ENCODE results near the gene SLC26A6.
A peak's percentile ranks its signal among the peaks of the same experiment; 100 is the strongest.

Gene SLC26A6

GRCh38 chr3:48634661-48635221 is 520 bp downstream of the SLC26A6 start:
- peak overlapping the region; percentile 37 for H3K27ac ChIP-seq
- no peak for DNase-seq (ENCODE audit: low read depth, low spot score)

GRCh38 chr3:48633743-48634142 is 1.5 kb downstream of the SLC26A6 start:
- DNase-seq (ENCODE audit: low read depth, low spot score): no peak
- H3K27ac ChIP-seq: no peak overlapping the region

- no peak overlapping the region for H3K27ac ChIP-seq
- DNase-seq (ENCODE audit: low read depth, low spot score): no peak
These were observed 2.0 kb downstream of the SLC26A6 start for GRCh38 chr3:48633256-48633655.

GRCh38 chr3:48631516-48632448 is 3.5 kb downstream of the SLC26A6 start:
- no peak overlapping the region for H3K27ac ChIP-seq
- no peak for DNase-seq (ENCODE audit: low read depth, low spot score)

- no peak for DNase-seq (ENCODE audit: low read depth, low spot score)
- H3K27ac ChIP-seq: no peak overlapping the region
These were observed 4.4 kb downstream of the SLC26A6 start for GRCh38 chr3:48630833-48631232.

- H3K27ac ChIP-seq: no peak overlapping the region
- DNase-seq (ENCODE audit: low read depth, low spot score): no peak
These were observed 4.9 kb downstream of the SLC26A6 start for GRCh38 chr3:48630407-48630806.

GRCh38 chr3:48629894-48630293 is 5.4 kb downstream of the SLC26A6 start:
- DNase-seq (ENCODE audit: low read depth, low spot score): no peak
- no peak overlapping the region for H3K27ac ChIP-seq

GRCh38 chr3:48628277-48629017 is 6.8 kb downstream of the SLC26A6 start:
- H3K27ac ChIP-seq: no peak overlapping the region
- no peak for DNase-seq (ENCODE audit: low read depth, low spot score)

GRCh38 chr3:48625600-48625999 is 9.7 kb downstream of the SLC26A6 start:
- H3K27ac ChIP-seq: no peak overlapping the region
- DNase-seq (ENCODE audit: low read depth, low spot score): no peak

- no peak for DNase-seq (ENCODE audit: low read depth, low spot score)
These were observed 10.5 kb downstream of the SLC26A6 start for GRCh38 chr3:48624767-48625166.

GRCh38 chr3:48623851-48624547 is 11.3 kb downstream of the SLC26A6 start:
- no peak overlapping the region for H3K27ac ChIP-seq
- no peak for DNase-seq (ENCODE audit: low read depth, low spot score)

More at GRCh38 chr3:48624767-48625166, 10.5 kb downstream of the SLC26A6 start:
- H3K27ac ChIP-seq: no peak overlapping the region

- no peak for DNase-seq (ENCODE audit: low read depth, low spot score)
- no peak within 1 kb of the TSS for H3K27ac ChIP-seq
These were observed 13.8 kb downstream of the SLC26A6 start, which contains the start of gene TMEM89 for GRCh38 chr3:48621461-48621869. Gene TMEM89, minus strand, starts transcription at chr3:48621769. Its CDS starts 13 bp downstream, at chr3:48621756.

- no peak overlapping the region for H3K27ac ChIP-seq
- no peak for DNase-seq (ENCODE audit: low read depth, low spot score)
These were observed 15.4 kb downstream of the SLC26A6 start for GRCh38 chr3:48619541-48620524.

GRCh38 chr3:48617559-48617958 is 17.7 kb downstream of the SLC26A6 start:
- H3K27ac ChIP-seq: no peak overlapping the region
- no peak for DNase-seq (ENCODE audit: low read depth, low spot score)

- DNase-seq (ENCODE audit: low read depth, low spot score): peak; percentile 14
- H3K27ac ChIP-seq: peak overlapping the region; percentile 86
These were observed 21.2 kb downstream of the SLC26A6 start for GRCh38 chr3:48614044-48614443.

- H3K27ac ChIP-seq: no peak overlapping the region
- no peak for DNase-seq (ENCODE audit: low read depth, low spot score)
These were observed 23.0 kb downstream of the SLC26A6 start for GRCh38 chr3:48612309-48612708.

GRCh38 chr3:48609088-48610005 is 25.9 kb downstream of the SLC26A6 start, which contains the start of gene UQCRC1:
Gene UQCRC1, minus strand, starts transcription at chr3:48609646. Its CDS starts 26 bp downstream, at chr3:48609620.
- peak; percentile 55 for DNase-seq (ENCODE audit: low read depth, low spot score)
- H3K27ac ChIP-seq: peak within 1 kb of the TSS; percentile 49

GRCh38 chr3:48607519-48607918 is 27.7 kb downstream of the SLC26A6 start:
- H3K27ac ChIP-seq: no peak overlapping the region
- no peak for DNase-seq (ENCODE audit: low read depth, low spot score)
